Right cardiac atrium (tissue), 5 donors: ENCODE measurements around the gene NCLN. TPM values are rescaled to one million over a fixed set of nuclear protein-coding genes. Genes with fewer than 3 reads are reported as not detected.
"Not testable (repeated sequence)": the region's sequence is repeated elsewhere in the genome, so short reads cannot be mapped to it uniquely, and the experiment has no call there.

Source experiments
- ATAC-seq, 2 donors: fragments of 200-7000 bp; cut with Tn5 transposase; one replicate each; pipeline versions ENCODE4 v1.8.0 to v1.9.1; 2020; ENCODE audit warnings: moderate library complexity in 2 of 2, mild to moderate bottlenecking in 1 of 2
- DNase-seq, 3 donors: peaks; one replicate each; pipeline ENCODE4 v3.0.0-alpha.2; 2020
- H3K27ac ChIP-seq: one replicate; pipeline ENCODE4 v1.5.1; 2013; ENCODE audit warnings: mild to moderate bottlenecking, low read length, control low read depth, moderate library complexity
- H3K27me3 ChIP-seq: one replicate; pipeline ENCODE4 v1.6.1; 2013; ENCODE audit not compliant: control insufficient read depth, insufficient read depth
- H3K4me1 ChIP-seq: one replicate; pipeline ENCODE4 v1.6.1; 2013; ENCODE audit warnings: low read length; ENCODE audit not compliant: control insufficient read depth, insufficient read depth
- H3K4me3 ChIP-seq: one replicate; pipeline ENCODE4 v1.5.1; 2013; ENCODE audit warnings: low read length, control low read depth
- H3K9me3 ChIP-seq: one replicate; pipeline ENCODE4 v1.6.1; 2013; ENCODE audit warnings: low read length; ENCODE audit not compliant: control insufficient read depth
- WGBS: extraction: QIAGEN DNeasy Blood & Tissue Kit; methylation state at CpG from one replicate; pipeline ENCODE4 v1.1.7; 2013; 5-methylcytosine and 5-hydroxymethylcytosine counted together
- intact Hi-C, 4 donors: fragments of 100-400 bp; cut with DNase I; formaldehyde crosslinking; loops; one replicate each; pipeline versions ENCODE4 v1.11.0 to v1.14.0; 2022 to 2023
- polyA plus RNA-seq: library from polyadenylated mRNA; stranded (reverse); fragments of 200-250 nt; gene quantifications from one replicate; pipeline ENCODE4 v1.2.3, GENCODE V29; 2013
- total RNA-seq, 4 donors: library from RNA; stranded (reverse); fragmentation: NEBNext Ultra II Directional; extraction: Animal tissue kit (Norgen Biotek cat#: 25700); gene quantifications; one replicate each; pipeline ENCODE4 v1.2.1, GENCODE V29; 2021
- donor health status: healthy with polysubstance abuse.
- donor health status: DM: no; HTN: yes; CAD: no.
- donor health status: DM: no; HTN: no; CAD: no.
- donor health status: DM: no; HTN: yes; CAD: no; lungs with severe emphysema.
- donor health status: DM: yes; HTN: yes; CAD: no.

Gene NCLN
- total and polyA plus RNA-seq, 5 donors = 20.3 to 36.6 (median 25.9) TPM

DNA sequence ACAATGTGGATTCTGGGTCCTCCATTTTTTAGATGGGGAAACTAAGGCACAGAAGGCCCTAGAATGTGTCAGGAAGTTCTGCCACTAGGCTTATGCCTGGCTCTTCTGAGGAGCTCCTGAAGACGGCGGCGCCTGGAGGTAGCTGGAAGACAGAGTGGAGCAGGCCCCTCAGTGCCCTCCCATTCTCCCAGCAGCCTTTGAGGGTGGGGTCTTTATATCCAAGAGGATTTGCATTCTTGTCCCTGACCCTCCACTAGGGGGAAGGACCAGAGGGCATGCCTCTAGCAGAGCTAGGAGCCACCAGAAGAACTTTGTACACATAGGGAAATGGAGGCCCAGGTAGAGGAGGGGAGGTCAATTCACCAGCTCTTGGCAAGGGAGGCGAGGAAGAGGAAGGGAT, 48.1 kb downstream of the NCLN start:
- ATAC-seq (no peak), DNase-seq (no peak)
- Histone ChIP-seq H3K4me1 (no peaks in the 10 kb centered on the region), H3K9me3 (no peaks in the 10 kb centered on the region), H3K4me3 (no peak overlapping the region), H3K27ac (no peak overlapping the region), H3K27me3 (no peaks in the 10 kb centered on the region)
- intact Hi-C loops = no loop called here
- WGBS = 58% methylated on average over 4 of the region's 4 CpGs

- DNase-seq (peak in 1 of 3 donors; percentile 53), ATAC-seq (peak in 1 of 2 donors; percentile 16)
- Histone ChIP-seq H3K27me3 (no peaks in the 10 kb centered on the region), H3K4me3 (no peak overlapping the region), H3K27ac (no peak overlapping the region), H3K9me3 (no peaks in the 10 kb centered on the region), H3K4me1 (no peaks in the 10 kb centered on the region)
- intact Hi-C loops = no loop called here
- 63% methylated on average over 9 of the region's 9 CpGs for WGBS
Observed at GRCh38 chr19:3234800-3235199, 49.1 kb downstream of the NCLN start.

DNA sequence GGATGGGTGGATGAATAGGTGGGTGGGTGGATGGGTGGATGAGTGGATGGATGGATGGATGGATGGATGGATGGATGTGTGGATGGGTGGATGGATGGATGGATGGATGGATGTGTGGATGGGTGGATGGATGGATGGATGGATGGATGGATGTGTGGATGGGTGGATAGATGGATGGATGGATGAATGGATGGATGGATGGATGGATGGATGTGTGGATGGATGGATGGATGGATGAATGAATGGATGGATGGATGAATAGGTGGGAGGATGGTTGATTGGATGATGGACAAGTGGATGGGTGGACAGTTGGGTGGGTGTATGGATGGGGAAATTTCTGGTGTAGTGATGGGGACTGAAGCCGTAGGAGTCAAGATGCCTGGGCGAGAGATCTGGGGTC, 49.9 kb downstream of the NCLN start:
- H3K9me3 ChIP-seq, H3K27ac ChIP-seq, ATAC-seq, intact Hi-C loops, DNase-seq, H3K4me3 ChIP-seq, H3K27me3 ChIP-seq, H3K4me1 ChIP-seq: not testable (repeated sequence)
- WGBS = 73% methylated on average over 2 of the region's 2 CpGs

DNA sequence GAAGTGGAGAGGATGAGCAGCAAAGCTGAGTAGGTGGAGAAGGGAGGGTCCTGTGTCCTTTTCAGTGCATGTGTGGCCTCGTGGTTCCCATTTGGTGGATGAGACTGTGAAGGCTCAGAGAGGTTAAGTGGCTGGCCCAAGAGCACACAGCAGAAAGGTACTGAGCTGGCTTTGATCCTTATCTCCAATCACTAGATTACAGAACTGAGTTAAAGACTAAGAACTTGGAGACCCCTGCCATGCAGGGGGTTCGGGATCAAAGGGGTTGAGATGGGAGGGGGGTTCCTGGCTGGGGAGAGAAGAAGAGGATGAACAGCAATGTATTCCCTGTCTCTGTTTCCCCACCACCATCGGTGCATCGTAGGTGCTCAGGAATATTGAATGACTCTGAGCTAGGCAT, 50.5 kb downstream of the NCLN start:
- intact Hi-C loops = no loop called here
- Histone ChIP-seq H3K27ac (no peak overlapping the region), H3K4me1 (no peaks in the 10 kb centered on the region), H3K27me3 (no peaks in the 10 kb centered on the region), H3K4me3 (no peak overlapping the region), H3K9me3 (no peaks in the 10 kb centered on the region)
- DNase-seq (no peak), ATAC-seq (no peak)
- WGBS = 70% methylated on average over 4 of the region's 4 CpGs

GRCh38 chr19:3238066-3238561, 52.4 kb downstream of the NCLN start:
- intact Hi-C loops = no loop called here
- ATAC-seq (no peak), DNase-seq (no peak)
- Histone ChIP-seq H3K27ac (no peak overlapping the region), H3K27me3 (no peaks in the 10 kb centered on the region), H3K9me3 (no peaks in the 10 kb centered on the region), H3K4me1 (no peaks in the 10 kb centered on the region), H3K4me3 (no peak overlapping the region)
- WGBS = 85% methylated on average over 7 of the region's 7 CpGs

DNA sequence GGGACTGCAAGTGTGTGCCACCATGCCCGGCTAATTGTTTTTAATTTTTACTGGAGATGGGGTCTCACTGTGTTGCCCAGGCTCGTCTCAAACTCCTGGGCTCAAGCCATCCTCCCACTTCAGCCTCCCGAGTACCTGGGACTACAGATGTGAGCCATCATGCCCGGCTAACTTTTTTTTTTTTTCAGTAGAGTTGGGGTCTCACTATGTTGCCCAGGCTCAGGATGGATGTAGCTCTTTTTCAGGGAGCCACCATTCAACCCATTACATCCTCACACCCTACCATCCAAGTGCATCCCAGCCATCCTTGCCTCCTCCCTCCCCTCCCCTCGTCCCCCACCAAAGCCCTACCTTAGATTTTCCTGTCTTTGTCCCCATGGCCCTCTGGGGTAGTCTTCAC, 53.6 kb downstream of the NCLN start:
- ATAC-seq = no peak
- H3K9me3 ChIP-seq = no peaks in the 10 kb centered on the region
- no peaks in the 10 kb centered on the region for H3K4me1 ChIP-seq
- no peak overlapping the region for H3K4me3 ChIP-seq
- H3K27me3 ChIP-seq = no peaks in the 10 kb centered on the region
- DNase-seq = peak in 1 of 3 donors; percentile 1
- H3K27ac ChIP-seq = no peak overlapping the region
- 77% methylated on average over 5 of the region's 5 CpGs for WGBS
- intact Hi-C loops = no loop called here

- H3K27me3 ChIP-seq = no peaks in the 10 kb centered on the region
- no peaks in the 10 kb centered on the region for H3K4me1 ChIP-seq
- intact Hi-C loops = no loop called here
- ATAC-seq (peak in 1 of 2 donors; percentile 32), DNase-seq (peak; percentile 43 to 75 (median 57))
- H3K27ac ChIP-seq = no peak overlapping the region
- H3K9me3 ChIP-seq = no peaks in the 10 kb centered on the region
- no peak overlapping the region for H3K4me3 ChIP-seq
- WGBS = 43% methylated on average over 23 of the region's 23 CpGs
Observed at GRCh38 chr19:3243819-3244700, 58.3 kb downstream of the NCLN start.

DNA sequence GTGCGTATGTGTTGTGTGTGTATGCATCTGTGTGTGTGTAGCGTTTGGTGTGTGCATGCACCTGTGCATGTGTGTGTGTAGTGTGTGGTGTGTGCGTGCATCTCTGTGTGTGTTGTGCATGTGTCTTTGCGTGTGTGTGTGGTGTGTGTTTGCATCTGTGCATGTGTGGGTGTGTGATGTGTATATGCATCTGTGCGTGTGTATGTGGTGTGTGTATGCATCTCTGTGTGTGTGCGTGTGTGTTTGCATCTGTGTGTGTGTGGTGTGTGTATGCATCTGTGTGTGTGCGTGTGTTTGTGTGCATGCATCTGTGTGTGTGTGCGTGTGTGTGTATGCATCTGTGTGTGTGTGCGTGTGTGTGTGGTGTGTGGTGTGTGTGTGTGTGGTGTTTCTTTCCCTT, 59.3 kb downstream of the NCLN start:
- ATAC-seq (no peak), DNase-seq (peak in 1 of 3 donors; percentile 9)
- Histone ChIP-seq H3K4me1 (no peaks in the 10 kb centered on the region), H3K9me3 (no peaks in the 10 kb centered on the region), H3K27ac (no peak overlapping the region), H3K27me3 (no peaks in the 10 kb centered on the region), H3K4me3 (no peak overlapping the region)
- intact Hi-C loops = no loop called here
- 90% methylated on average over 9 of the region's 9 CpGs for WGBS

DNA sequence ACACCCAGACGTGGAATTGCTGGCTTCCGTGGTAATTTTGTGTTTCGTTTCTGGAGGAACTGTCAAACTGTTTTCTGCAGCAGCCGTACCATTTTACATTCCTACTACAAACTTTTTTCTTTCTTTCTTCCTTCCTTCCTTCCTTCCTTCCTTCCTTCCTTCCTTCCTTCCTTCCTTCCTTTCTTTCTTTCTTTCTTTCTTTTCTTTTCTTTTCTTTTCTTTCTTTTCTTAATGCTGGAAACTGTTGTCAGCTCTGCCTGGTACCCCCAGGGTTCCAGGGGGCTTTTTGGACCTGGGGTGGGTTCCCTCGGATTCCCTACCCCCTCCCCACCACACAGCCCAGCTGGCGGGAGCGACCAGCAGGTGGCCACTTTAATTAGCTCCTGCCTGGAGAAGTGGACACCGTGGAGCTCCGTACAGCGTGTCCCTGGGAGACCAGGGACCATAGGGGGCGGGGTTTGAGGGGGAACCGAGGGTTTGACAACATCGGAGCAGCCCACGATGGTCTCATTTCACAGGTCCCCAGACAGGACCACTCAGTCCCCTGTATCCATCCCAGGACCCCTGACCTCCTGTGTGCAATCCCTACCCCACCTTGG, 63.1 kb downstream of the NCLN start:
- no peaks in the 10 kb centered on the region for H3K4me1 ChIP-seq
- ATAC-seq (no peak), DNase-seq (peak in 1 of 3 donors; percentile 28)
- no peak overlapping the region for H3K27ac ChIP-seq
- 47% methylated on average over 14 of the region's 14 CpGs for WGBS
- peaks cover 4% of the 10 kb centered on the region for H3K9me3 ChIP-seq
- no peaks in the 10 kb centered on the region for H3K27me3 ChIP-seq
- intact Hi-C loops = no loop called here
- H3K4me3 ChIP-seq = no peak overlapping the region

DNA sequence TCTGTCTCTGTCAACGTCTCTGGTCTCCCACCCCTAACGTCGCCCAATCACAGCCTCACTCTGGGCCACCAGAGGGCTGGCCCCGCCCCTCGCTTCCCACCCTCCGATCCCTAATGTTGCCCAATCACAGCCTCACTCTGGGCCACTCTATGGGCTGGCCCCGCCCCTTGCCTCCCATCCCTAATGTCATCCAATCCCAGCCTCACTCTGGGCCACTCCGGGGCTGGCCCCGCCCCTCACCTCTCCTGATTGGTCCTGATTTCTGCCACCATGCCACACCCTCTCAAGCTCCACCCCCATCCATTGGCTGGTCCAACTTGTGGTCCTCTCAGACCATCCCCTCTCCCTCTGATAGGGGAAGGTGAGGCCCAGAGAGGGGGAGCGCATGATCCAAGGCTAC, 63.7 kb downstream of the NCLN start:
- intact Hi-C loops = no loop called here

GRCh38 chr19:3250675-3251074, 64.9 kb downstream of the NCLN start:
- 76% methylated on average over 7 of the region's 7 CpGs for WGBS
- Histone ChIP-seq H3K9me3 (peaks cover 4% of the 10 kb centered on the region), H3K27me3 (no peaks in the 10 kb centered on the region), H3K4me1 (no peaks in the 10 kb centered on the region), H3K4me3 (no peak overlapping the region), H3K27ac (no peak overlapping the region)
- intact Hi-C loops = no loop called here
- no peak for ATAC-seq
- peak in 2 of 3 donors; percentile 41 to 62 for DNase-seq

More for the DNA sequence above, 63.7 kb downstream of the NCLN start:
- no peak overlapping the region for H3K4me3 ChIP-seq
- ATAC-seq = peak; percentile 26 to 32
- DNase-seq = peak in 1 of 3 donors; percentile 33
- no peaks in the 10 kb centered on the region for H3K4me1 ChIP-seq
- no peaks in the 10 kb centered on the region for H3K27me3 ChIP-seq
- no peak overlapping the region for H3K27ac ChIP-seq
- WGBS = 82% methylated on average over 10 of the region's 10 CpGs
- H3K9me3 ChIP-seq = peaks cover 4% of the 10 kb centered on the region
